HFFc6 (cell line): ENCODE data around the gene GJA3. TPM values are rescaled to one million over a fixed set of nuclear protein-coding genes. Genes with fewer than 3 reads are reported as not detected.

Experiments
- DNase-seq: peaks from one replicate; pipeline ENCODE4 v3.0.0-alpha.2; 2018
- H3K27ac Mint-ChIP-seq: 2 replicates; pipeline ENCODE4 v1.8.0; 2020; ENCODE audit warnings: mild to moderate bottlenecking, mixed read lengths
- H3K27me3 Mint-ChIP-seq: 2 replicates; pipeline ENCODE4 v1.8.0; 2021; ENCODE audit warnings: mild to moderate bottlenecking, moderate library complexity, mixed read lengths; ENCODE audit not compliant: insufficient read depth
- H3K36me3 Mint-ChIP-seq: 2 replicates; pipeline ENCODE4 v1.8.0; 2021; ENCODE audit warnings: low read depth, mixed read lengths
- H3K4me1 Mint-ChIP-seq: 2 replicates; pipeline ENCODE4 v1.8.0; 2020; ENCODE audit warnings: low read depth, mixed read lengths
- H3K4me3 Mint-ChIP-seq: 2 replicates; pipeline ENCODE4 v1.8.0; 2020; ENCODE audit warnings: mild to moderate bottlenecking, moderate library complexity, mixed read lengths
- H3K9me3 Mint-ChIP-seq: 2 replicates; pipeline ENCODE4 v1.8.0; 2020; ENCODE audit warnings: mild to moderate bottlenecking, mixed read lengths
- CTCF ChIP-seq: fragments of 200-600 bp; sonication (generic); IDR thresholded peaks from 2 replicates; pipeline ENCODE4 v1.5.0; 2021; ENCODE audit warnings: antibody characterized with exemption, mild to moderate bottlenecking
- total RNA-seq, 6 experiments: library from RNA; stranded (reverse); fragmentation: NEBNext Ultra II Directional; extraction: Animal tissue kit (Norgen Biotek cat#: 25700); gene quantifications; 2 replicates in 1 of 6; 3 replicates in 5 of 6; pipeline ENCODE4 v1.2.3, GENCODE V29; 2021

Gene GJA3
- total RNA-seq, 6 experiments from 2014 or later = 0.09 to 0.14 (median 0.11) TPM

GRCh38 chr13:20132052-20132634 is 28.7 kb downstream of the GJA3 start:
- no peaks in the 10 kb centered on the region for H3K4me1 Mint-ChIP-seq
- H3K36me3 Mint-ChIP-seq = no peaks in the 10 kb centered on the region
- H3K4me3 Mint-ChIP-seq = no peak overlapping the region
- no peak for TF ChIP-seq CTCF
- no peak overlapping the region for H3K27ac Mint-ChIP-seq
- no peaks in the 10 kb centered on the region; the same call in none of the 2 replicates for H3K27me3 Mint-ChIP-seq
- H3K9me3 Mint-ChIP-seq = no peaks in the 10 kb centered on the region
- DNase-seq = no peak

DNA sequence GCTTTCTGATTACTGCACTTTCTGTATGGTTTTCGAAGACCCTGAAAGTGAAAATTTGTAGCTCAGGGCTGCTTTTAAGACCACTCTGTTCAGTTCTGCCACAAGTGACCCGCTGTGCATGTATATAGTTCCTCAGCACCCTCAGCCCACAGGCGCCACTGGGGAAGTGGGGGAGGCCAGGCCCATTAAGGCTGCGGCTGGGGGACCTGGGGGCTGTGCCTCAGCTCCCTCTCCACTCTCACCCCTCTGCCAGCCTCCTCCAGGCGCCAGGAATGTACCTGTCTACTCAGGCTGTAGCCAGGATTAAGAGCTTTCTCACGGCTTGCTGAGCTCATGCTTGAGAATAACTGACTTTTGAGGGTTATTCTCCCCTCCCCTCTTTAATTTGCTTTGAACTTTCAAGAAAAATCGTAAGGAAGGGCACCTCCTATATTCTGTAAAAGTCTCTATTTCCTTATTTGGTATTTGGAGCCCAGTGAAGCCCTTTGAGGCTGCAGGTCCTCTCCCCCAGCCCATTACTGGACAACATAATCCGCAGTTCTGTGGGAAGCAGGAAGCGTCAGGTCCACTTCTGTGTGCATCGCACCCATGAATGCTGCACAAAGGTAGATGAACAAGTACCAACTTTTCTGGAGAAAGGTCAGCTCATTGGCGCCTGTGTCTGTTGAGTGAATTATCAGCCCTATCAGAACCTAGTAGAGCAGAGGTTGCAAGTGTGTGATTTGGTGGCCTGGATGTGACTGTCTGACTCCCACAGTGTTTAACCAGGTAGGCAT is 29.6 kb downstream of the GJA3 start:
- no peaks in the 10 kb centered on the region for H3K4me1 Mint-ChIP-seq
- H3K27me3 Mint-ChIP-seq = no peaks in the 10 kb centered on the region; the same call in none of the 2 replicates
- no peak overlapping the region for H3K27ac Mint-ChIP-seq
- no peaks in the 10 kb centered on the region for H3K9me3 Mint-ChIP-seq
- H3K36me3 Mint-ChIP-seq = no peaks in the 10 kb centered on the region
- no peak for DNase-seq
- no peak overlapping the region for H3K4me3 Mint-ChIP-seq
- no peak for TF ChIP-seq CTCF

GRCh38 chr13:20130652-20131051 is 30.2 kb downstream of the GJA3 start:
- Mint-ChIP-seq H3K27ac (no peak overlapping the region), H3K4me3 (no peak overlapping the region), H3K4me1 (peaks cover 2% of the 10 kb centered on the region), H3K9me3 (no peaks in the 10 kb centered on the region), H3K36me3 (no peaks in the 10 kb centered on the region), H3K27me3 (peaks cover under 1% of the 10 kb centered on the region)
- DNase-seq = no peak
- no peak for TF ChIP-seq CTCF

DNA sequence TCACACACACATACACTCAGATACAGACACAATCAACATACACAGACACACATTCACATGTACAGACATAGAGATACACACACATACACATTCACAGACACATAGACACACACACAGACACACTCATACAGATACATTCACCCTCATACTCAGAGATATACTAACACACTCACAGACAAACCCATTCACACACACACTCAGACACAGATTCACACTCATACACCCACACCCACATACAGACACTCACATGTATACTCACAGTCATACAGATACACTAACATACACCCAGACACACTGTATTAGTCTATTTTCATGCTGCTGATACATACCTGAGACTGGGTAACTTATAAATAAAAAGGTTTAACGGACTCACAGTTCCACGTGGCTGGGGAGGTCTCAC is 30.8 kb downstream of the GJA3 start:
- H3K4me3 Mint-ChIP-seq = no peak overlapping the region
- peaks cover 9% of the 10 kb centered on the region for H3K4me1 Mint-ChIP-seq
- H3K27me3 Mint-ChIP-seq = peaks cover 3% of the 10 kb centered on the region
- no peaks in the 10 kb centered on the region for H3K36me3 Mint-ChIP-seq
- no peak for TF ChIP-seq CTCF
- DNase-seq = no peak
- H3K27ac Mint-ChIP-seq = no peak overlapping the region
- no peaks in the 10 kb centered on the region for H3K9me3 Mint-ChIP-seq

DNA sequence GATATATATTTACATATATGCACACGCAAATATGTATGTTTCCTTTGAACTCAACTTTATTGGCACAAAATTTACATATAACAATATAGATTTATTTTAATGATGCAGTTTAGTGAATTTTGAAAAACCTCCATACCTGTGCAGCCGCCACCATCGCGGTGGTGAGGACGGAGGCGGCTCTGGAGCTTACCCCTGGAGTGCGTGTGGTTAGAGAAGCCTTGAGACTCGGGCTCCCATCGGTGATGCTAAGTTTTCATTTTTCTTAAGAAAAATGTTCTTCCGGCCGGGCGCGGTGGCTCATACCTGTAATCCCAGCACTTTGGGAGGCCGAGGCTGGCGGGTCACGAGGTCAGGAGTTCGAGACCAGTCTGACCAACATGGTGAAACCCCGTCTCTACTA is 31.8 kb downstream of the GJA3 start:
- H3K4me3 Mint-ChIP-seq = no peak overlapping the region

More for the DNA sequence above, 31.8 kb downstream of the GJA3 start:
- peaks cover 3% of the 10 kb centered on the region for H3K27me3 Mint-ChIP-seq
- no peak overlapping the region for H3K27ac Mint-ChIP-seq
- peaks cover 18% of the 10 kb centered on the region for H3K4me1 Mint-ChIP-seq
- TF ChIP-seq CTCF = no peak
- no peaks in the 10 kb centered on the region for H3K9me3 Mint-ChIP-seq
- H3K36me3 Mint-ChIP-seq = no peaks in the 10 kb centered on the region
- no peak for DNase-seq
